H1 (cell line): ENCODE data around the gene VTN. TPM values are rescaled to one million over a fixed set of nuclear protein-coding genes. Genes with fewer than 3 reads are reported as not detected.

ENCODE experiments used
- CTCF ChIA-PET: fragments of 300-600 bp; sonication (Branson Sonifier 250); formaldehyde crosslinking; loops from one replicate; lab custom pipeline; 2021; ENCODE audit not compliant: partially characterized antibody; lab: Charles Lee
- POLR2A ChIA-PET: fragments of 300-600 bp; sonication (Branson Sonifier 250); formaldehyde crosslinking; loops from one replicate; lab custom pipeline; 2021; ENCODE audit warnings: inconsistent platforms; ENCODE audit not compliant: partially characterized antibody; lab: Charles Lee
- DNase-seq, 2 experiments: peaks; one replicate each; pipeline versions ENCODE4 v3.0.0 to v3.0.0-alpha.2; 2010 to 2022; ENCODE audit warnings: low spot score in 2 of 2, low read depth in 1 of 2, mixed read lengths in 1 of 2
- FAIRE-seq: peaks from 2 replicates; lab custom pipeline; 2011; peaks lifted over from hg19 to GRCh38; lab: Jason Lieb, UNC
- H2AFZ ChIP-seq: 2 replicates; pipeline ENCODE4 v1.8.1; 2012; ENCODE audit warnings: low read length, inconsistent platforms
- H2AK5ac ChIP-seq: 2 replicates; pipeline ENCODE4 v1.6.1; 2013; ENCODE audit warnings: low read depth, low read length
- H2BK120ac ChIP-seq: replicated peaks from 2 replicates; pipeline ENCODE3; 2013; ENCODE audit warnings: low read depth, low read length, inconsistent platforms
- H2BK12ac ChIP-seq: 2 replicates; pipeline ENCODE4 v1.6.1; 2013; ENCODE audit warnings: low read depth, low read length
- H2BK15ac ChIP-seq: 2 replicates; pipeline ENCODE4 v1.6.1; 2013; ENCODE audit warnings: low read length
- H2BK20ac ChIP-seq: 2 replicates; pipeline ENCODE4 v1.6.1; 2013; ENCODE audit warnings: low read length
- H2BK5ac ChIP-seq: 2 replicates; pipeline ENCODE4 v1.6.1; 2013; ENCODE audit warnings: low read depth, low read length
- H3K14ac ChIP-seq: 2 replicates; pipeline ENCODE4 v1.6.1; 2013; ENCODE audit warnings: inconsistent platforms; ENCODE audit not compliant: insufficient read length
- H3K18ac ChIP-seq: 2 replicates; pipeline ENCODE4 v1.6.1; 2013; ENCODE audit warnings: low read length; ENCODE audit errors: extremely low read depth
- H3K23ac ChIP-seq: 2 replicates; pipeline ENCODE4 v1.6.1; 2013; ENCODE audit warnings: inconsistent platforms; ENCODE audit not compliant: insufficient read length
- H3K23me2 ChIP-seq: 2 replicates; pipeline ENCODE4 v1.6.1; 2013; ENCODE audit warnings: low read depth, low read length
- H3K27ac ChIP-seq: 2 replicates; pipeline ENCODE4 v1.6.1; 2011; ENCODE audit warnings: low read depth, low read length, inconsistent platforms
- H3K27me3 ChIP-seq, 4 experiments: replicated peaks in 1 of 4; 1 replicate in 1 of 4; 2 replicates in 3 of 4; pipeline versions ENCODE4 v1.6.1 to v1.8.1; 2011 to 2013; ENCODE audit warnings: low read length in 3 of 4, mild to moderate bottlenecking in 3 of 4, inconsistent platforms in 2 of 4, mixed read lengths in 2 of 4, moderate library complexity in 1 of 4; ENCODE audit not compliant: control insufficient read depth in 3 of 4, insufficient read depth in 3 of 4; ENCODE audit errors: extremely low read depth in 1 of 4
- H3K36me3 ChIP-seq, 4 experiments: 2 replicates each; pipeline versions ENCODE4 v1.6.1 to v1.8.1; 2011 to 2013; ENCODE audit warnings: mild to moderate bottlenecking in 4 of 4, low read length in 3 of 4, moderate library complexity in 2 of 4, control low read depth in 1 of 4, inconsistent platforms in 1 of 4; ENCODE audit not compliant: insufficient read depth in 4 of 4, control insufficient read depth in 2 of 4
- H3K4ac ChIP-seq: replicated peaks from 2 replicates; pipeline ENCODE3; 2013; ENCODE audit warnings: low read length, low read depth, mixed read lengths, inconsistent platforms; ENCODE audit not compliant: insufficient read length
- H3K4me1 ChIP-seq, 4 experiments: replicated peaks in 1 of 4; 1 replicate in 1 of 4; 2 replicates in 3 of 4; pipeline versions ENCODE4 v1.6.1 to v1.8.1; 2011 to 2013; ENCODE audit warnings: low read length in 3 of 4, inconsistent platforms in 2 of 4, mixed read lengths in 1 of 4; ENCODE audit not compliant: insufficient read depth in 4 of 4, control insufficient read depth in 3 of 4
- H3K4me2 ChIP-seq, 2 experiments: 2 replicates each; pipeline versions ENCODE4 v1.6.1 to v1.8.1; 2011 to 2013; ENCODE audit warnings: low read depth in 2 of 2, low read length in 2 of 2, control low read depth in 1 of 2, inconsistent platforms in 1 of 2, mild to moderate bottlenecking in 1 of 2; ENCODE audit not compliant: insufficient read depth in 1 of 2
- H3K4me3 ChIP-seq, 4 experiments: fragments of 200-600, 300-600 bp in 1 of 4; sonication (generic), shearing (Covaris generic), sonication (Bioruptor Twin) in 1 of 4; 2 replicates each; pipeline versions ENCODE4 v1.5.1 to v1.8.1; 2011 to 2016; ENCODE audit warnings: low read length in 4 of 4, low read depth in 3 of 4, control low read depth in 2 of 4, inconsistent platforms in 2 of 4, mild to moderate bottlenecking in 2 of 4, mixed read lengths in 1 of 4, moderate library complexity in 1 of 4; ENCODE audit not compliant: insufficient read depth in 2 of 4; ENCODE audit errors: extremely low read depth in 1 of 4
- H3K56ac ChIP-seq: replicated peaks from 2 replicates; pipeline ENCODE3; 2013; ENCODE audit warnings: low read depth, mild to moderate bottlenecking, mixed read lengths, low read length, inconsistent platforms; ENCODE audit not compliant: insufficient read length
- H3K79me1 ChIP-seq: 2 replicates; pipeline ENCODE4 v1.6.1; 2013; ENCODE audit warnings: low read depth, low read length, control low read depth
- H3K79me2 ChIP-seq, 2 experiments: 2 replicates each; pipeline versions ENCODE4 v1.6.1 to v1.8.1; 2012 to 2013; ENCODE audit warnings: low read length in 2 of 2, mild to moderate bottlenecking in 2 of 2, inconsistent platforms in 1 of 2; ENCODE audit not compliant: insufficient read depth in 2 of 2, control insufficient read depth in 1 of 2
- H3K9ac ChIP-seq, 4 experiments: replicated peaks in 1 of 4; 1 replicate in 1 of 4; 2 replicates in 3 of 4; pipeline versions ENCODE4 v1.6.1 to v1.8.1; 2011 to 2013; ENCODE audit warnings: low read depth in 3 of 4, low read length in 3 of 4, control low read depth in 2 of 4, mild to moderate bottlenecking in 2 of 4, moderate library complexity in 2 of 4, inconsistent platforms in 1 of 4; ENCODE audit errors: extremely low read depth in 1 of 4
- H3K9me3 ChIP-seq, 2 experiments: 2 replicates each; pipeline versions ENCODE4 v1.6.1 to v1.8.1; 2012 to 2013; ENCODE audit warnings: mild to moderate bottlenecking in 2 of 2, moderate library complexity in 2 of 2, control low read depth in 1 of 2, inconsistent platforms in 1 of 2, low read depth in 1 of 2, low read length in 1 of 2, mixed read lengths in 1 of 2; ENCODE audit not compliant: insufficient read depth in 2 of 2
- H4K20me1 ChIP-seq, 2 experiments: replicated peaks in 1 of 2; 2 replicates each; pipeline versions ENCODE3 to v1.8.1; 2011 to 2013; ENCODE audit warnings: inconsistent platforms in 2 of 2, low read length in 2 of 2, mild to moderate bottlenecking in 1 of 2; ENCODE audit not compliant: insufficient read depth in 2 of 2, control insufficient read depth in 1 of 2
- H4K5ac ChIP-seq: 2 replicates; pipeline ENCODE4 v1.6.1; 2013; ENCODE audit warnings: low read length, low read depth, mixed read lengths, inconsistent platforms; ENCODE audit not compliant: insufficient read length
- H4K8ac ChIP-seq: 2 replicates; pipeline ENCODE4 v1.8.0; 2013; ENCODE audit warnings: mild to moderate bottlenecking, moderate library complexity, low read length, inconsistent platforms; ENCODE audit not compliant: insufficient read depth; ENCODE audit errors: extremely low read depth
- H4K91ac ChIP-seq: replicated peaks from 2 replicates; pipeline ENCODE3; 2013; ENCODE audit warnings: low read length, mixed read lengths, inconsistent platforms; ENCODE audit not compliant: insufficient read length
- HDAC2 ChIP-seq, 2 experiments: fragments of 300-600 bp in 1 of 2; sonication (generic) in 1 of 2; IDR thresholded peaks; 2 replicates each; pipeline ENCODE4 v1.6.1; 2011 to 2012; ENCODE audit warnings: low read depth in 2 of 2, low read length in 2 of 2, mild to moderate bottlenecking in 2 of 2, moderate library complexity in 2 of 2, borderline replicate concordance in 1 of 2, inconsistent platforms in 1 of 2
- MAFK ChIP-seq: IDR thresholded peaks from 2 replicates; pipeline ENCODE4 v1.6.1; 2012; ENCODE audit warnings: low read depth, mild to moderate bottlenecking, improper control_type of control experiment, low read length
- WGBS, 2 experiments: shearing (Covaris generic) in 1 of 2; methylation state at CpG; one replicate each; pipeline versions ENCODE4 v1.1.6 to v1.1.7; 2013 to 2015; ENCODE audit warnings: low lambda C conversion rate in 2 of 2, mixed read lengths in 2 of 2, inconsistent platforms in 1 of 2, low coverage in 1 of 2, missing lambda C conversion rate in 1 of 2; ENCODE audit not compliant: insufficient replicate concordance in 2 of 2, insufficient coverage in 1 of 2, insufficient read length in 1 of 2; ENCODE audit errors: extremely low coverage in 1 of 2, missing lambda C conversion rate in 1 of 2; 5-methylcytosine and 5-hydroxymethylcytosine counted together
- polyA plus RNA-seq, 7 experiments: library from polyadenylated mRNA; depleted of rRNA in 3 of 7; stranded (reverse) in 5 of 7; unstranded in 2 of 7; fragments of >200 nt in 5 of 7; fragments of 200-250 nt in 2 of 7; gene quantifications; 1 replicate in 5 of 7; 2 replicates in 1 of 7; 4 replicates in 1 of 7; pipeline versions ENCODE4 v1.2.1 to v1.2.3, GENCODE V29; 2011 to 2013; ENCODE audit warnings: missing spikeins in 2 of 7, mixed read lengths in 2 of 7
- total RNA-seq: library from RNA; stranded (reverse); fragmentation: NEBNext Ultra II Directional; extraction: Animal tissue kit (Norgen Biotek cat#: 25700); gene quantifications from 2 replicates; pipeline ENCODE4 v1.2.1, GENCODE V29; 2021

The VTN gene
- total and polyA plus RNA-seq, 2 of the 8 experiments (the other 6 are each of a cell fraction or from before 2014, with no cell fraction given), result 0.18 TPM; not detected in 1

- WGBS, 2 experiments, result 85% methylated on average over 2 of the region's 2 CpGs; no CpG with 5 or more reads in 1 of the 2 experiments
- Histone ChIP-seq H3K56ac (no peak overlapping the region), H3K9me3 (no peaks in the 10 kb centered on the region), H4K91ac (no peak overlapping the region), H3K23ac (no peak overlapping the region), H2BK120ac (no peak overlapping the region), H3K4ac (no peak overlapping the region), H2BK5ac (no peak overlapping the region), H3K4me3 (no peak overlapping the region), H4K20me1 (no peaks in the 10 kb centered on the region), H4K8ac (no peak overlapping the region), H3K4me2 (no peak overlapping the region), H3K14ac (no peak overlapping the region), H2BK20ac (no peak overlapping the region), H2AK5ac (no peak overlapping the region), H3K9ac (no peak overlapping the region), H4K5ac (no peak overlapping the region), H3K27me3 (peaks cover 0 to 39% (median 15%) of the 10 kb centered on the region in 4 experiments; a peak in 5 of 7 replicates), H3K4me1 (peaks cover 32 to 64% (median 40%) of the 10 kb centered on the region in 4 experiments), H2BK15ac (no peak overlapping the region), H3K23me2 (peaks cover 12% of the 10 kb centered on the region; the same call in 1 of the 2 replicates), H3K18ac (no peak overlapping the region)
- TF ChIP-seq HDAC2 (IDR thresholded peaks at IDR 0.05; ENCODE audit: borderline replicate concordance in 1 of 2, low read depth in 2 of 2, low read length in 2 of 2) (no peak), MAFK (peak; percentile 51; the same call in 1 of the 2 replicates)
- TF ChIP-seq, all 59 proteins: peak for 1
- FAIRE-seq (no peak), DNase-seq (no peak)
- Histone ChIP-seq H2BK12ac (no peak overlapping the region), H3K27ac (no peak overlapping the region), H2AFZ (no peak overlapping the region), H3K79me2 (no peaks in the 10 kb centered on the region; a peak in 1 of 4 replicates), H3K36me3 (no peaks in the 10 kb centered on the region), H3K79me1 (no peaks in the 10 kb centered on the region; the same call in 1 of the 2 replicates)
- CTCF ChIA-PET, result interaction anchor here (0.6 to 5.8 kb wide), 6 partner anchors 12 to 149 kb away, joined by 3 to 52 read pairs (median 4); no protein-coding TSS in a partner anchor
- POLR2A ChIA-PET, result interaction anchor here (0.7 to 12.8 kb wide), 6 partner anchors 8 to 76 kb away, joined by 3 to 135 read pairs (median 3); no protein-coding TSS in a partner anchor
These were observed 33.9 kb upstream of the VTN start for GRCh38 chr17:28404007-28404406.
